HL-60 (cell line): ENCODE results near the gene SLTM.

Source experiments
- DNase-seq, 2 experiments: peaks; one replicate each; pipeline ENCODE4 v3.0.0-alpha.2; 2010 to 2020; ENCODE audit warnings: low read depth in 1 of 2, low spot score in 1 of 2
- H3K27ac ChIP-seq: fragments of 250-450 bp; sonication (Bioruptor Pico); replicated peaks from 2 replicates; pipeline ENCODE4 v1.5.1; 2020; ENCODE audit warnings: mild to moderate bottlenecking, moderate library complexity
- H3K27me3 ChIP-seq: fragments of 250-450 bp; sonication (Bioruptor Pico); 2 replicates; pipeline ENCODE4 v1.5.1; 2021; ENCODE audit warnings: mild to moderate bottlenecking, moderate library complexity; ENCODE audit not compliant: insufficient read depth, poor library complexity, severe bottlenecking
- H3K4me3 ChIP-seq: replicated peaks from 2 replicates; pipeline ENCODE4 v1.5.1; 2011; ENCODE audit warnings: mild to moderate bottlenecking, control low read depth, low read length; ENCODE audit not compliant: insufficient read depth
- GABPA ChIP-seq: IDR thresholded peaks from 2 replicates; pipeline ENCODE4 v1.6.1; 2012; ENCODE audit warnings: low read depth
- POLR2AphosphoS5 ChIP-seq: IDR thresholded peaks from 2 replicates; pipeline ENCODE4 v1.6.1; 2012; ENCODE audit warnings: low read depth
- SPI1 ChIP-seq: IDR thresholded peaks from 2 replicates; pipeline ENCODE4 v1.6.1; 2012; ENCODE audit warnings: low read depth, mild to moderate bottlenecking, borderline replicate concordance
- TF ChIP-seq, protein P1 (sequence below): IDR thresholded peaks from one replicate; pipeline ENCODE4 v1.5.1; 2011; ENCODE audit warnings: low read length, control low read depth, inconsistent platforms; ENCODE audit not compliant: insufficient read depth
- TF ChIP-seq, protein P2 (sequence below): IDR thresholded peaks from 2 replicates; pipeline ENCODE4 v1.6.1; 2012; ENCODE audit warnings: low read depth; ENCODE audit not compliant: insufficient replicate concordance

The SLTM gene

DNA sequence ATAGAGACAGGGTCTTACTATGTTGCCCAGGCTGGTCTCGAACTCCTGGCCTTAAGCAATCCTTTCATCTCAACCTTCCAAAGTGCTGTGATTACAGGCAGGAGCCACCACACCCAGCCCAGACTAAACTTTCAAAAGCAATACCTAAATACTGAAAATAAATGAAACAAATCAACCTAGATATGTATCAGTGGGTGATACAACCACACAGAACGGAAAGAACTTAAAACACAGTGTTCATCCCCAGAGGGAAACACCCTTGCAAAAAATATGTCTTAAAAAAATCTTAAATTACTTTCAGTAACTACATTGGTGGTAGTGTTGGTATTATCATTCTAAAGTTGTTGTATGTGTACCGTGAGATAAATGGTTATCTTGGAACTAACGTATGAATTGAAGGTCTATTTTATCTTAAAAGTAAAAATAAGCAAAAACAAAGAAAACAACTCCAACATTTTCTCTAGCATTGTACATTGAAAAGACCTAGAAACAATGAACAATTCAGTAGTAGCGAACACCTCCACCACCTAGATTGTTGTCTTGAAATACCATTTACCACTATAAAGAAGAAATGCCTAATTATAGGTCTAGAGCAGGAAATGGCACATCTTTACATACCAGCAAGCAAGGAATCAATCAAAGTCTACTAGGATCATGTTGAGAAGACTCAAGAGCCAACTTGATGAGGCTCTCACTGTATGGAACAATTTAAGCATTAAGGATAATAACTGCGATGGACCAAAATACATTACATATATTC, 24.7 kb downstream of the SLTM start:
- Histone ChIP-seq H3K27me3 (no peaks in the 10 kb centered on the region), H3K27ac (no peak overlapping the region), H3K4me3 (no peak overlapping the region)
- no peak for DNase-seq
- TF ChIP-seq, protein P1, sequence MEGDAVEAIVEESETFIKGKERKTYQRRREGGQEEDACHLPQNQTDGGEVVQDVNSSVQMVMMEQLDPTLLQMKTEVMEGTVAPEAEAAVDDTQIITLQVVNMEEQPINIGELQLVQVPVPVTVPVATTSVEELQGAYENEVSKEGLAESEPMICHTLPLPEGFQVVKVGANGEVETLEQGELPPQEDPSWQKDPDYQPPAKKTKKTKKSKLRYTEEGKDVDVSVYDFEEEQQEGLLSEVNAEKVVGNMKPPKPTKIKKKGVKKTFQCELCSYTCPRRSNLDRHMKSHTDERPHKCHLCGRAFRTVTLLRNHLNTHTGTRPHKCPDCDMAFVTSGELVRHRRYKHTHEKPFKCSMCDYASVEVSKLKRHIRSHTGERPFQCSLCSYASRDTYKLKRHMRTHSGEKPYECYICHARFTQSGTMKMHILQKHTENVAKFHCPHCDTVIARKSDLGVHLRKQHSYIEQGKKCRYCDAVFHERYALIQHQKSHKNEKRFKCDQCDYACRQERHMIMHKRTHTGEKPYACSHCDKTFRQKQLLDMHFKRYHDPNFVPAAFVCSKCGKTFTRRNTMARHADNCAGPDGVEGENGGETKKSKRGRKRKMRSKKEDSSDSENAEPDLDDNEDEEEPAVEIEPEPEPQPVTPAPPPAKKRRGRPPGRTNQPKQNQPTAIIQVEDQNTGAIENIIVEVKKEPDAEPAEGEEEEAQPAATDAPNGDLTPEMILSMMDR = no peak
- TF ChIP-seq GABPA (no peak), POLR2AphosphoS5 (no peak), SPI1 (no peak)
- TF ChIP-seq, protein P2, sequence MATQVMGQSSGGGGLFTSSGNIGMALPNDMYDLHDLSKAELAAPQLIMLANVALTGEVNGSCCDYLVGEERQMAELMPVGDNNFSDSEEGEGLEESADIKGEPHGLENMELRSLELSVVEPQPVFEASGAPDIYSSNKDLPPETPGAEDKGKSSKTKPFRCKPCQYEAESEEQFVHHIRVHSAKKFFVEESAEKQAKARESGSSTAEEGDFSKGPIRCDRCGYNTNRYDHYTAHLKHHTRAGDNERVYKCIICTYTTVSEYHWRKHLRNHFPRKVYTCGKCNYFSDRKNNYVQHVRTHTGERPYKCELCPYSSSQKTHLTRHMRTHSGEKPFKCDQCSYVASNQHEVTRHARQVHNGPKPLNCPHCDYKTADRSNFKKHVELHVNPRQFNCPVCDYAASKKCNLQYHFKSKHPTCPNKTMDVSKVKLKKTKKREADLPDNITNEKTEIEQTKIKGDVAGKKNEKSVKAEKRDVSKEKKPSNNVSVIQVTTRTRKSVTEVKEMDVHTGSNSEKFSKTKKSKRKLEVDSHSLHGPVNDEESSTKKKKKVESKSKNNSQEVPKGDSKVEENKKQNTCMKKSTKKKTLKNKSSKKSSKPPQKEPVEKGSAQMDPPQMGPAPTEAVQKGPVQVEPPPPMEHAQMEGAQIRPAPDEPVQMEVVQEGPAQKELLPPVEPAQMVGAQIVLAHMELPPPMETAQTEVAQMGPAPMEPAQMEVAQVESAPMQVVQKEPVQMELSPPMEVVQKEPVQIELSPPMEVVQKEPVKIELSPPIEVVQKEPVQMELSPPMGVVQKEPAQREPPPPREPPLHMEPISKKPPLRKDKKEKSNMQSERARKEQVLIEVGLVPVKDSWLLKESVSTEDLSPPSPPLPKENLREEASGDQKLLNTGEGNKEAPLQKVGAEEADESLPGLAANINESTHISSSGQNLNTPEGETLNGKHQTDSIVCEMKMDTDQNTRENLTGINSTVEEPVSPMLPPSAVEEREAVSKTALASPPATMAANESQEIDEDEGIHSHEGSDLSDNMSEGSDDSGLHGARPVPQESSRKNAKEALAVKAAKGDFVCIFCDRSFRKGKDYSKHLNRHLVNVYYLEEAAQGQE = no peak

DNA sequence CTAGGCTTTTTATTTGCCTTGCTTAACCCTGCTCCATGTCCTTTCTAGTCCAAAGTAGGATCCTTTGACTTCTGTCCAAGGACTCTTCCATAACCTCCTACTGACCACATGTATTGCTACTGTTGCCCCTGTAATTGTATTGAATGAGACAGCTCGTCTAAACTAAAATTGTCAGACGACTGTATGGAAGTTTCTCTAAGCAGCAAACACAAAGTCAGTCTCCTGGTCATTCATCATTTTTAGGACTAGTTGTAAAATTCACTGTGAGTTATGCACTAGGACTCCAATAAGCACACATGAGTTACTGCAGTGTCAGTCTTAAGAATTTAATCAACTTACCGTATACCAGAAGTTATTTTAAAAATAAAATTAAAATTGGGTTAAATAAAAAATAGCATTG, 32.8 kb downstream of the SLTM start:
- DNase-seq = no peak
- no peak overlapping the region for H3K27ac ChIP-seq
- H3K27me3 ChIP-seq = no peaks in the 10 kb centered on the region
- no peak overlapping the region for H3K4me3 ChIP-seq
- TF ChIP-seq, protein P1 = no peak
- TF ChIP-seq, protein P2 = no peak
- TF ChIP-seq SPI1 (no peak), POLR2AphosphoS5 (no peak), GABPA (no peak)

DNA sequence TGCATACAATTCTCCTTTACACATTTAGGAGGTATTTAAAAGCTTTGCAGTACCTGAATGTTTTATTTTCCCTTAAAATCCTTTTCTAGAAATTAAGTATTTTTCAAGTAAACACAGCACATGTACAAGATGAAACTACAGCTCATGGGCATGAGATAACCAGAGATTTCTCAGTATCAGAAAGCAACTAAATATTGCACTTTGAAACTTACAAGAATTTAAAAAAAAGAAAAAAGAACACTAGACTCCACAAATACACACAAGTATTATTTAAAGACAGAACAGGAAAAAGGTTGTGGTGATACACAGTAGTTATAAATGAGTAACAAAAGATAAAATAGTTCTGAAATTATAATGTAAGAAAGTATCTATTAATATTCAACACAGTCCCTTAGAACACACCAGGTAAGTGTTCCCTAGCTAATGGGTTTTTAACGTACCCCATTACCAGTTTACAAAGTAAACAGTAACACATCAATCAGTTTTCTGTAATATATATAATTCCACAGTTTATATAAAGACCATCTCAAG, 35.3 kb downstream of the SLTM start:
- DNase-seq = no peak
- no peak overlapping the region for H3K27ac ChIP-seq
- no peaks in the 10 kb centered on the region for H3K27me3 ChIP-seq
- TF ChIP-seq POLR2AphosphoS5 = no peak
- TF ChIP-seq SPI1 = no peak
- TF ChIP-seq, protein P2 = no peak
- TF ChIP-seq GABPA = no peak
- TF ChIP-seq, protein P1 = no peak
- no peak overlapping the region for H3K4me3 ChIP-seq
